NCI-H82 treated with DMSO at 0.1 percent for 48 hours (cell line): ENCODE results near the gene KITLG.
"Not testable (repeated sequence)": the region's sequence is repeated elsewhere in the genome, so short reads cannot be mapped to it uniquely, and the experiment has no call there.

Source experiments
- DNase-seq: peaks from one replicate; lab custom pipeline; 2025; ENCODE audit not compliant: unreplicated experiment; lab: John Stamatoyannopoulos, UW

Gene KITLG

DNA sequence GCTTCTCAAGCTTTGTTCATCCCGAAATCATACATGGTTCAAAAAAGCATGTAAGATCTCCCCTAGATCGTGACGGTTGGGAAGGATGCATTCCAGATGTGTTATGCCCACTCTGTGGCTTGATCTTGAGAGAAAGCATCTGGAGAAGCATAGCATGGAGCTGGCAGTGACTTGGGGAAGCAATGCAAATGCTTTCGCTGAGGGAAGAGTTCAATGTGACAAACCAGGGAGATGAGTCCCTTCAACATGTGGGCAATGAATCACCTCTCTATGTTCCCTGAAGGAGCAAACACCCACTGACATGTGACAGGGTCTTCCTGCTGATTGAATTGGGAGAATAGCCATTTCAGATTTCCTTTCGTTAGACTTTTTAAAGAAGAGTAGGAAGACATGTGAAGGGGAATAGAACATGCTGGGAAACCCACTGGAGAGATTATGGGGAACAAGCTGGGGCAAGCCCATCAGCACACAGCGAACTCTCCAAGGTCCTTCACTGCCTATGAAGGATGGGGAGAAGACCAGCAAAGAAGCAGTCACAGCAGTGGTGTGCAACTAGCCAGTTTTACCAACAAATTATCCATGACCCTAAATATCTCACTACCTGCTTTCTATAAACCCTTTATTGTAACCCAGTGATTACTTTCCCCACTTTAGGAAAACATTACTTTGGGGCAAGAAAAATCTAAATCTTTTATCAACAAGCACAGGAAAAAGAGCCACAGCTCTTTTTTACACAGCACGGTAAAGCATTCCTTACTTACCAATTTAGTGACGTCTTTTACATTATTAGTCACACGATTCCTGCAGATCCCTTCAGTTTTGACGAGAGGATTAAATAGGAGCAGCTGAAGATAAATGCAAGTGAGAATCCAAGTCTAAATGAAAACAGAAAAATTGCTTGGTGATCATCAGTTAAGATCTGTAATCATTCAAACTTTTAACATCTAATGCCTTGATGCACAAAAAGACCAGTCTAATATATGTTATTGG lies 35.0 kb downstream of the KITLG start:
- DNase-seq = no peak

DNA sequence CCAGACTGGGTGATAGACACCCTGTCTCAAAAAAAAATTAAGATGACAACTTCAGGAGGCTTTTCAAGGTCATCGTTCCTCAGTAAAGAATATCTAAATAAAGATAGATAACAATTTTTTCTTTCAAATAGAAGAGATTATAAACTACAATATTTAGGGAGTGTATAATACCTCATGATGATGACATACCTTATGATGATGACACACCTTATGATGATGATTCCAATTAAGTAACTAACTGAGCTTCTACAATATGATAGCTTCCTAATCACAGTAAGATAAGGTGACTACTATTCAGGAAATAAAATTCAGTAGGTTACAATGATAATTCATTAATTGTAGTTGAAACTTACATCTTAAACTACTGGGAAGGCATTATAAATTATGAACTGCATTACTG lies 40.4 kb downstream of the KITLG start:
- DNase-seq = no peak

DNA sequence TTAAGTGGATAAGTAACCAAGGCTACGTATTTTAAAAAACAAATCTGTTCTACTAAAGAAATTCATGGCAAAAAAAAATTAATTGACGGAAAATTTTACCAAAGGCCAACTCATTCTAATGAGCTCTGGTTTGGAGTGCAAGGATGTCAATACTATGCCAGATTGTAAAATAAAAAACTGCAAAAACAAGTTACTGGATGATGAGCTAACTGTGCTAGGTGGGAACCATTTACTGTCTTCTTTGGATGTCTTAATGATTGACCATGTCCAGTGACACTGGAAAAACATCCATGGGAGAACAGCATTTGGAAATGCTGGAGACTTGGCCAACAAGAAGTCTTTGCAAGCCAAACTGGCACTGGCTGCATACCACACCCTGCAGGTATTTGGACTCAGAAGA lies 41.6 kb downstream of the KITLG start:
- DNase-seq = no peak

DNA sequence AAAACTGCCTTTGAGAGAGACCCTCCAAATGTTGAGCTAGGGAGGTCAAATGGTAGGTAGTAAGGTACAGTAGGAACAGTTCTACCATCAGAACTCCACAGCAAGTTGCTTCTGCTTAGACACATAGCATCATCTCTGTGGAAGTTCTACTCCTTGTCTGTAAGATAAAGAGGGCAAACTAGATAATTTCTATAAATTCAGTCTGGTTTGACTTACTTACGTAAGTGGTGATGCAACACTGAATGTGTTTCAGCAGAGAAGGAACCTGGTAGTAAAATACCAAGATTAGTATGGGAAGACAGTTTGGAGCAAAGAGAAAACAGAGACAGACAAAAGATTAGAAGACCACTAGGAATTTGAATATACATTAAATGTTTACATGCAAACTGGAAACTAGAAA lies 42.0 kb downstream of the KITLG start:
- no peak for DNase-seq

DNA sequence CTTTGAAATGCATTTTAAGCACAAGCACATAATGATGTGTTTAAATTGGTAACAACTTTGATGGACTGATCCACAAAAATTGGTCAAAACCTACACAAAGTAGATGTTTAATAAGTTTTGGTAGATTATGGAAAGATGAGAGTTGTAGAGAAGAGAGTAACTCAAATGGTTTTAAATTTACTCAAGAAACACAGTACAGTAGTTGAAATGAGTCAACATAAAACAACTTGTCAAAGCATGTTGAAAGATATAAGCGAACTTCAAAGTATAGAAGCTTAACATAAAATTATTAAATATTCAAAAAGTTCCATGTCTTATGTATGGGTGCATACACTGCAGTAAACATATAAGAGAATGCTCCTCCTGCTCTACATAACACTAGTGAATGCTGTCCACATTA lies 49.4 kb downstream of the KITLG start:
- DNase-seq = no peak

DNA sequence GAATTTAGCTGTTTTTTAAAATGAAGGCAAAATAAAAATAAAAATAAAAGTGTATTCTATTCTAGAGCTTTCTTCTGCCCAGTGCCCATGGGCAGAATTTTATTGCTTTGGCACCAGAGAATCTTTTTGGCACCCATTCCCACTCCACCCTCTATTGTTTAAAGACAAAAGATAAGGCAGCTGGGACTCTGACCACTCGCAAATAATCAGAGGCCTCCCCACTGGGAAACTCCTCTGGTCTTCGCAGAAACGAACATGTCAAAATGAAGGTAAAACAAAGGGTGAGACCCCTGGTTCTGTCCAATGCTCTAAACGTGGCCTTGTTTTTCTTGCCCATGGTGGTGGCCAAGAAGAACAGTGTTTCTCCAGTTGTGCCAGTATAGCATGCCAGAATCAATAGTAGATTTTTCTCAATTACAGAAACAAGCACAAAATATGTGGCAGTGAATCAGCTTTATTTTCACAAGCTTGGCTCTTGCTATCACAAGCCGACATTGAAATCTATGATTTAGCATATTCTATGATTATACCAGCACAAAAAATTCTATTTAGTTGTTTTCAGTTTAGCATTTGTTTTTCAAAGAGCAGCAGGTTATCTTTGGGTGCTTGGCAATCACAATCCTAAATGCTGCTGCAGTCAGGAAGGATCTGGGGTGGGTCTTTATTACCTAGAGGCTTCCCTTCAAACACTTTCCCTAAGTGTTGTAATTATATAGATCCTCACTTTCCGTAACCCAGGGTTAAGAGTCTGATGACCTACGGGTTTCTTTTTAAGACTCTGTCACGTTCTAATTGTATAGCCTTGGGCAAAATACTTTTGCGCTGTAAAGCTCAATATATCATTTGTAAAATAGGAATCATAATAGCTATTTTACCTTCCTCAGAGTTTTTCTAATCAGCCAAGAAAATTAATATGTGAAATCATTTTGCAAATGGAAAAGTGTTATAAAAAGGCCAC lies 50.5 kb downstream of the KITLG start:
- no peak for DNase-seq

DNA sequence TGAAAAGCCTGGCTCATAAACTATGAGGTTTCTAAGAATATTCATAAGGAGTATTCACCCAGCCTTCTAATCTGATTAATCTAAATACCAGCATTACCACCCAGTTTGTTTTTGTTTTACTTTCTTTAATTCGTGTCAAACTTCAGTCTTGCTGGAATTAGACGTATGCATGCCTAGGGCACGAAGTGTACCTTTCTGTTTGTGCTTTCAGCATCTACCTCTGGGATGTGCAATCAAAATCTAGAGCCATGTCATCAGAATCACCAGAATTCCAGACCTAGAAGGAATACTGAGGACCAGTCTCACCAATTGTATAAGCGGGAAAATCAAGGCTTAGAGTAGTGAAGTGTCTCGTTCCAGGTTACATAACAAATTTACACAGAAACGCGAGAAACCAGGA lies 57.3 kb downstream of the KITLG start:
- no peak for DNase-seq

DNA sequence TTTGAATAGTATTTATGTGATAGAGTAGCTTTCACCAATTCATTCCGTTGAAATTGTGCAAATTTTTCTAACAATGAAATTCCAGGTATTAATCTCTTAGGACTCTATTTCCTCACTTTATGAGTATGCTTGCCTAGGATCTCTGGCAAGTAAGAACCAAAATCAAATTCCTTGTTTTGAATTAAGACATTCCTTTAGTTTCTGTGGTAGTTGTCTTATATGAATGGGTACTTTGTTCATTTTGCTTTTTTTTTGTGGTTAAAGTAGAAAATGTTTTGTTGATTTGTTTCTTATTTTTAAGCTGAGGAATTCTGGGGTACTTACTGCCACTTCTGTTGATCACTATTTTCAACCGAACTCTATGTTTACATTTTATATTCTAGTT lies 59.8 kb downstream of the KITLG start:
- DNase-seq = no peak

DNA sequence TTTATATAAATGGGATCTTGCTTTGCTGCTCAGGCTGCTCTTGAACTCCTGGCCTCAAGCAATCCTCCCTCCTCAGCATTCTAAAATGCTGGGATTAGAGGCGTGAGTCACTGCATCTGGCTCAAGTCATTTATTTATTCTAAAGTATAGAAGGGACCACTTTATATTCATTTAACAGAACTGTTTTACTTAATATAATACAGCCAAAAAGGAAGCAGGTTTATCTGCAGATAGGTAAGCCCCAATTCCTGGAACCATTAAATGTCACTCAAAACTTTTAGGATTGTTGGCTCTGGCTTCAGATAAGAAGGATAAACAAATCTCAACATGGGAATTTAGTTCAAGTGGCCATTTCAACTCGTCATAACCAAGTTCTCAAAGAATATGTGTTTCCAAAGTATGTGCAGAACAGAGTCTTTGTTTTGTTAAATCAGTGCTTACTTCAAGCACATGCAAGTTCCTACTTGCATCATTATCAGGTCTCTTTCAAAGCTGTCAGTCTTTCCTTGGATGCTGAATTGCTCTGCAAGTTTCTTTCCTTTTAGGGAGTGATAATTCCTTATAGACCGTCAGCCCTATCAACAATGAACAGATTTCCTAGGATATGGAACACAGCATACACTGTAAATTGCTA lies 60.4 kb downstream of the KITLG start:
- no peak for DNase-seq

DNA sequence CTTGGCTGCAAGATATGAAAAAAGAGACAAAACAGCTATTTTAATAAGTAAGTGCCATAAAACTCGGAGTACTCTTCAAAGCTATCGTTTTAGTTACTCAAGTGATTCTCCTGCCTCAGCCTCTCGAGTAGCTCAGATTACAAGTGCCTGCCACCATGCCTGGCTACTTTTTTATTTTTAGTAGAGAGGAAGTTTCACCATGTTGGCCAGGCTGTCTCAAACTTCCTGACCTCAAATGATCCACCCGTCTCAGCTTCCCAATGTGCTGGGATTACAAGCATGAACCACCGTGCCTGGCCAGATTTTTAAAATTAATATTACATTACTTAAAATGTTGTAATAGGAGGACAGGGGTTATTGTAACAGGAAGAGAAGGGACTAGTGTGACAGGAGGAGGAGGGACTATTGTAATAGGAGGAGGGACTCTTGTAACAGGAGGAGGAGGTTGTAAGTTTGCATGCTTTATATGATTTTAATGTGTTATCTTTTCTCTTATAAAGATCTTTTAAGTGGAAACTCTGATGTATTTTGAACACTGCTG lies 61.3 kb downstream of the KITLG start:
- DNase-seq = no peak

DNA sequence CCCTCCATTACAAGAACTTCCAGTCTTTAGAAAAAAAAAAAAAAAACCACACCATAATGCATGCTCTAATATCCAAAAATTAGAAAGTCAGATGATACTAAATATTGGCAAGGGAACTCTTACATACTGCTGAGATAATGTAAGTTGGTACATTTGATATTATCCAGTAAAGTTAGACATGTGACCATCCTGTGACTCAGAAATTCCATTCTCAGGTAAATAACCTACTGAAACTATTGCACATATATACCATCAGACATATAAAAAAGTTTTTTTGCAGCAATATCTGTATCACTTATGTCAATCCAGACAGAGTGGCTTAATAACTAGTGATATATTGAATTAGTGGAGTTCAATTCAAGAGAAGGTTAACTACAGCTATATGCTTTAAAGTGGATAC lies 63.5 kb downstream of the KITLG start:
- DNase-seq = no peak

DNA sequence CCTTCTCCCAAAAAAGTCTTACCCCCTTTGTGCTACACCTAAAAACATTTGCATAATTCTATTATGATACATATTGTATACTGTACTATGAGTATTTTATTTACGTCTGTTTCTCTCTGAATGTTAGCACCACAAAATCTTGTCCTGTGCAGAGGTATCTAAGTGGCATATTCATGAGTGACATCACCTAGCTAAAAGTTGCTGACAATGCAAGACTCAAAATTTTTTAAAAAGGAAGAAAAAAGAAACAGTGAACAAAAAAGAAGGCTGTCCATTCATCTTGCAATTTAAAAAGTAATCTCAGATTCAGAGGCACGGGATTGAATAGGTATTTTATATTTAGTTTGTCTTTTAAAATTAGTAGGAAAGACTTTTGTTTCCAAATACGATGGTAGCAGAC lies 69.4 kb downstream of the KITLG start:
- no peak for DNase-seq

DNA sequence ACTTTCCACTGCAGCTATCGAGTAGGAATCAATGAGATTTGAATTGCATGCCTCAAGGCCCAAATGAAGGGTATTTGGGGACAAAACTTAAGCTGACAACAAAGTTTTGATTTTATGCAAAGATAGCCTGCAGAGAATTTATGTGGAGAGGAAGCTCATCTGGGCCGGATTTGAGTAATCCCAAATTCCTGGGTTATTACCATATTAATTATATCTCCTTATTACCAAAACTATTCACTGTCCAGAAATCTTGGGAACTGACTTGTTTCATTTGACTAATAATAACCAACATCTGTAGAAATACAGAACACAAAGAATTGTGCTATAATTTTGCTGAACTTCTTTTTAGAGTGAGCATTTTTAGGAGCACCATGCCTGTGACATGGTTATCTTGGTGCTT lies 70.4 kb downstream of the KITLG start:
- DNase-seq = no peak

DNA sequence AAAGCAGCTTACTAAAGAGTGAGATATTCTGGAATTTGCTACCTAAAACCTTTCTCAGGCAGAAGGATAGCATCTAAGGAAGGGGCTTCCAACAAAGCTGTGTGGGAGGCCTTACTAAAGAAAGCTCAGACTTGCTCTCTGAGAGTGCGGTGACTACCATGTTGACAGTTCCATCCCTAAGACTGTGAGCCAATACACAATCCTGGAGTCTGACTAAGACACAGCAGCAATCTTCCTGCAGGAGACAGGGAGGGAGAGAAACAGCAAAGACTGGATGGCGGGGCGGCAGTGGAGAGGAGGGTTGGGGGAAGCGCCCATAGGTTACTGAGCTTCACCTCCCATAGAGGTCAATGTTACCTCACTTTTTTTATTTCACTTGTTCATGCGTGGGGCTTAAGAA lies 70.9 kb downstream of the KITLG start:
- no peak for DNase-seq

DNA sequence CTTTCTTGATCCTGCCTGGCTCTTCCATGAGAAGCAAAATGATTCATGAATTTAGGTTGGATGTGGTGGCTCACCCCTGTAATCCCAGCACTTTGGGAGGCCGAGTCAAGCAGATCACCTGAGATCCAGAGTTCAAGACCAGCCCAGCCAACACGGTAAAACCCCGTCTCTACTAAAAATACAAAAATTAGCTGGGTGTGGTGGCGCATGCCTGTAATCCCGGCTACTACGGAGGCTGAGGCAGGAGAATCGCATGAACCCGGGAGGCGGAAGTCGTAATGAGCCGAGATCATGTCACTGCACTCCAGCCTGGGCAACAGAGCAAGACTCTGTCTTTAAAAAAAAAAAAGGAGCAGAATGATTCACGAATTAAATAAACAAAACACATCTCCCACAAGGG lies 72.4 kb downstream of the KITLG start:
- not testable (repeated sequence) for DNase-seq

DNA sequence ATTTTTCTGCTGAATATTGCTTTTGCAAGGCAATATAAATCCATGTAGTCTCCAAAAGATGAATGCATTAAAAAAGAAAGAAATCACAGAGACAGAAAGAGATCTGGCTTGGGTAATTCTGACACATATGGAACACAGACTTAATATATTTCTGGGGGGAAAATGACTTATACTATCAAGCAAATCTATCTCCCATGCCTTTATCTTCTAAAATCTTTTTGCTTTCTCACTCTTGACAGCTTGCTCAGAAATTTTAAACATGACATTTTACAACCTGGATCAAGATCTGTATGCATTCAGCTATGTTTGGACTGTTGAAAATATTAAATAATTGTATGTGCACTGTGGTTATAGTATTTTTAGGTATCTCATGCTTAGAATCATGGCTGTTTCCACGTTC lies 73.0 kb downstream of the KITLG start:
- no peak for DNase-seq

DNA sequence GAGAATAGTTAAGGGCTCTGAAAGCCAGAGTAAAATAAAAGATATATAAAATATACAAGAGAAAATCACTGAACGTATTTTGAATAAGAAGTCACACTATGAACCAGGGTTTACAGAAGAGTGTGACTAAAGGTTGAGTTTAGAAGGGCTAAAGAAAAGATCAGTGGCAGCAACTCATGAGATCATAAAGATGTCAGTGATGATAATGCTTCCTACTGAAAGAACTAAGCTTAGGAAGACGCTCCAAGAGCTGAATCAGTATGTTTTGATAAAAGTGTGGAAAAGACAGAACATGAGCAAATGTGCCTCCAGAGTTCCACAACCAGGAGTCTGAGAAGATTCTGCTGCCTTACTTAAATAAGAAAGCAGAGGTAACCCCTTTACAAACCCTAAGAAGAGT lies 74.6 kb downstream of the KITLG start:
- no peak for DNase-seq

DNA sequence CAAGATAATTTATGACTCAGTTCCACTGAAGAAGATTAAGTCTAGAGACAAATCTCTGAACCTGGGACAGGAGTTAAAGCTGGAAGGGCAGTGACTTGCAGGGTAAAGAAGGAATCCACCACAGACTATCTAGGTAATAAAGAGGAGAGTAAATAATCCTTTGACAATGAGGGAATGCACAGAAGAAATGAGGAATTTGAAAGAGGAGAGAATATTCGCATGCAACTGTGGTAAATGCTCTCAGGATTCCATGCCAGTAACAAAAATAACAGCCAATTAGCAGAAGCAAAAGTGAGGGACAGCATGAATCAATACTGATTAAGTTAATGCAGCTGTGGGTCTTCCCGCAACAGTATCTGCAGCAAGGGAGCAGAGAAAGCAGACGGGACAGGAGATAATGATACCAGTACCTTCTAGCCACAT lies 77.0 kb downstream of the KITLG start:
- DNase-seq = no peak

DNA sequence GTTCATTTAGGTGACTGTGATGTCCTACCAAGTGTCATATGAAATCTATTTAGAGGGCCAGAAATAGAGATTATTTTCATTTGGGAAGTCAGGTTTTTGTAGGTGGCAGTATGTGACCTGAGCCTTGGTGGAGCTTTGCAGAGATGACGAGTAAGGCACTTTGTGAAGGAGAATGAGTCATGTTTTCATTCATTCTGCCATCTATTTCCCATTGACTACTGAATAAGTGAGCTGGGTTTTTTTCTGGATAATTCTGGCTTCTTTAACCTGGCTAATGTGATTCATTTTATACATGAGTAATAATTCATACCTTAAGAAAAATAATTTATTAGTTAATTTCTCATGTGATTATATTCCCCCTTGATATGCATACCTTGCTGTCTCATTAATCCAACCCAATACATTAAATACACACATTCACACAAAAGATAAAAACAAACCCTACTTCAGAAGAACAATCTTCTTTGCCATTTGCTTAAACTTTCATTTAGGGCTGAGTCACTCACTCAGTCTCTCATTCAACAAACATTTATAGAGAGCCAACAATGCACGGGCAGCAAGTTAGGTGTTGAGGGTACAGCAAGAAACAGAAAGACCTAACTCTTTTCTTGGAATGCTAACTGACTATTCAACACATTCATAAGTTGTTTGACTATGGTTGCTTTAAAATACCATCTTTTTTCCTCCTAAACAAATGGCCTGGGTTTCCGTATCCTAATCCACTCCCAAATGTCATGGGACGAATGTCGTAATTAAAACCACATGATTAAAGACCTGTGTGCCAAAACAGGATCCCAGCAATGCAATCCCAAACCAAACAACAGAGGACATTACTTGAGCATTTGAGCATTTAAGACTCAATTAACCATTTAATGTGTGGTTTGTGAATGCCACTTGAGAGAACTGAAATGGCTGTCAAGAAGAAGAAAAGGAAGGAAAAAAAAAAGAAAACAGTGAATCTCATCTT lies 78.0 kb downstream of the KITLG start:
- no peak for DNase-seq

DNA sequence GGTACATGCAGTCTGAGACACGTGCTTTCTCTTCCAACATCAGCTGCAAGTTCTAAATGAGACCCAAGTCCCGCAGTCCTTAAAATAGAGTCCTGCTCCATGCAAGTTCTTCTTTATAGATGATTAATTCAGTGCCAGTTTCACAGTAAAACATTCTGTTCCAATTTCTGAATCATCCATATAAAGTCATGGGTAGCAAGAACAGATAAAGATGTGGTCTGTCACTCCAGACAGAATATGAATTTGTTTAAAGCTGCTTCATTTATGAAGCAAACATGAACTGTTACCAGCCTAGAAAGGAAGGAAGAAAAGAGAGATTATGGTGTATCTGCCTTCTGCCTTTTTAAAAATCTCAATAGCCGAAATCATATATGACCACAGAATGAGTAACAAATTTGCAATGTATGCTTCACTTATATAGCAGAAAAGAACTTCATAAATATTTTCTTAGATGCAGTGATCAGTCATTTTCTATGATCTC lies 83.3 kb downstream of the KITLG start:
- DNase-seq = no peak
